Measurements from ENCODE around the gene TNNC1.

The TNNC1 gene

GRCh38 chr3:52451237-52452083 is 2.4 kb downstream of the TNNC1 start:
- CTCF ChIA-PET, result interaction anchor here (1.3 to 17.8 kb wide), 4 partner anchors 8 to 46 kb away, joined by 4 to 345 read pairs (median 6); no protein-coding TSS in a partner anchor
- no peak for TF ChIP-seq CTCF (IDR thresholded peaks at IDR 0.05; ENCODE audit: control extremely low read depth, extremely low read depth, low read depth, missing control alignments)
- DNase-seq (ENCODE audit: extremely low spot score), result no peak
- POLR2A ChIA-PET, result interaction anchor here (0.6 kb wide), 2 partner anchors 183 to 531 kb away, joined by 3 to 9 read pairs; no protein-coding TSS in a partner anchor

GRCh38 chr3:52450489-52451236 is 3.2 kb downstream of the TNNC1 start:
- POLR2A ChIA-PET, result interaction anchor here (0.6 kb wide), 1 partner anchor 182 kb away, joined by 3 read pairs; no protein-coding TSS in a partner anchor

GRCh38 chr3:52447512-52448355 is 6.1 kb downstream of the TNNC1 start:
- ChIA-PET CTCF (interaction anchor here (0.6 to 17.8 kb wide), 23 partner anchors 12 to 228 kb away, joined by 3 to 345 read pairs (median 3); partner anchors contain the start of gene GLYCTK), POLR2A (interaction anchor here (0.8 kb wide), 1 partner anchor 35 kb away, joined by 4 read pairs; no protein-coding TSS in a partner anchor)
- DNase-seq (ENCODE audit: extremely low spot score), result no peak
- no peak for TF ChIP-seq CTCF (IDR thresholded peaks at IDR 0.05; ENCODE audit: control extremely low read depth, extremely low read depth, low read depth, missing control alignments)

More at GRCh38 chr3:52450489-52451236, 3.2 kb downstream of the TNNC1 start:
- no peak for DNase-seq (ENCODE audit: extremely low spot score)
- no peak for TF ChIP-seq CTCF (IDR thresholded peaks at IDR 0.05; ENCODE audit: control extremely low read depth, extremely low read depth, low read depth, missing control alignments)
- CTCF ChIA-PET, result interaction anchor here (1.5 to 17.8 kb wide), 2 partner anchors 21 to 45 kb away, joined by 6 to 345 read pairs; no protein-coding TSS in a partner anchor

GRCh38 chr3:52446631-52447511 is 7.0 kb downstream of the TNNC1 start:
- peak; percentile 99 for TF ChIP-seq CTCF (IDR thresholded peaks at IDR 0.05; ENCODE audit: control extremely low read depth, extremely low read depth, low read depth, missing control alignments)

GRCh38 chr3:52446042-52446441 is 7.8 kb downstream of the TNNC1 start:
- no peak for TF ChIP-seq CTCF (IDR thresholded peaks at IDR 0.05; ENCODE audit: control extremely low read depth, extremely low read depth, low read depth, missing control alignments)
- DNase-seq (ENCODE audit: extremely low spot score), result no peak
- POLR2A ChIA-PET, result interaction anchor here (0.6 to 1.2 kb wide), 2 partner anchors 25 to 221 kb away, joined by 3 read pairs; partner anchors contain the start of gene TLR9
- CTCF ChIA-PET, result interaction anchor here (0.6 to 17.8 kb wide), 22 partner anchors 8 to 444 kb away, joined by 3 to 345 read pairs (median 4); partner anchors contain the start of genes GLYCTK and TNNC1

More at GRCh38 chr3:52446631-52447511, 7.0 kb downstream of the TNNC1 start:
- ChIA-PET POLR2A (interaction anchor here (1.2 kb wide), 1 partner anchor 222 kb away, joined by 3 read pairs; the partner anchor contains the start of gene TLR9), CTCF (interaction anchor here (0.6 to 17.8 kb wide), 31 partner anchors 7 to 445 kb away, joined by 3 to 345 read pairs (median 3); partner anchors contain the start of genes GLYCTK and TNNC1)
- DNase-seq (ENCODE audit: extremely low spot score), result peak; percentile 81

Measured in GM10248 (cell line).